Middle frontal gyrus (tissue), 1 donor: Measurements from ENCODE around the gene CALY.
"Not testable (repeated sequence)": the region's sequence is repeated elsewhere in the genome, so short reads cannot be mapped to it uniquely, and the experiment has no call there.

Experiments
- DNase-seq: peaks from one replicate; pipeline ENCODE4 v3.0.0-alpha.2; 2015; ENCODE audit warnings: low spot score; ENCODE audit errors: extremely low spot score

CALY gene

DNA sequence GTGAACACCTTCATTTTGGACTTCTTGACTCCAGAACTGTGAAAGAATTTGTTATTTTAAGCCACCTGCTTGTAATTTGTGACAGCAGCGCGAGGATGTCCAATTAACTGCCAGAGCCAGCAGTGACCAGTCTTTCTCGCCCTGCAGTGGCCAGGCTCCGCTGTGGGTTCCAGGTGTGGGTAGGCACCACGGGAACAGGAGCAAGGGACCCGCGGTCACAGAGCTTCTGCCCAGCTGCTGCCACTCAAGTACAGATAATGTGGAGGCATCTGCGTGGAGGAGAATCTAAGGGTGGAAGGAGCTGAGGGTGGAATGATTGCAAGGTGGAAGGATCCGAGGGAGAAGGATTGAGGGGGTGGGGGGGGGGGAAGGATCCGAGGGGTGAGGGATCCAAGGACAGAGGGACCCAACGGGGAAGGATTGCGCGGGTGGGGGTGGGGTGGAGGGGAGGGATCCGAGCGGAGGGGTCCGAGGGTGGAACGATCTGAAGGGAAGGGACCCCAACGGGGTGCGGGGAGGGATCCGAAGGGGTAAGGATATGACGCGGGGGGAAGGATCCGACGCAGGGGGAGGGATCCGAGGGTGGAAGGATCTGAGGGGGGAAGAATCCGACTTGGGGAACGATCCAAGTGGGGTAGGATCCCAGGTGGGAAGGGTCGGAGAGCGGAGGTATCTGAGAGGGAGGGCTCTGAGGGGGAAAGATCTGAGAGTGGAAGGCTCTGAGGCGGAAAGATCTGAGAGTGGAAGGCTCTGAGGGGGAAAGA, 3.6 kb downstream of the CALY start:
- no peak for DNase-seq

GRCh38 chr10:133329491-133330202, 7.0 kb downstream of the CALY start:
- peak; percentile 85 for DNase-seq

- DNase-seq = no peak
These were observed 8.0 kb downstream of the CALY start for GRCh38 chr10:133328358-133329343.

GRCh38 chr10:133327651-133328357, 8.9 kb downstream of the CALY start:
- no peak for DNase-seq

- DNase-seq = no peak
These were observed 9.7 kb downstream of the CALY start for GRCh38 chr10:133326745-133327650.

GRCh38 chr10:133326223-133326551, 10.5 kb downstream of the CALY start:
- no peak for DNase-seq

- no peak for DNase-seq
These were observed 11.1 kb downstream of the CALY start for GRCh38 chr10:133325440-133326222.

GRCh38 chr10:133324857-133325260, 11.8 kb downstream of the CALY start:
- no peak for DNase-seq

DNA sequence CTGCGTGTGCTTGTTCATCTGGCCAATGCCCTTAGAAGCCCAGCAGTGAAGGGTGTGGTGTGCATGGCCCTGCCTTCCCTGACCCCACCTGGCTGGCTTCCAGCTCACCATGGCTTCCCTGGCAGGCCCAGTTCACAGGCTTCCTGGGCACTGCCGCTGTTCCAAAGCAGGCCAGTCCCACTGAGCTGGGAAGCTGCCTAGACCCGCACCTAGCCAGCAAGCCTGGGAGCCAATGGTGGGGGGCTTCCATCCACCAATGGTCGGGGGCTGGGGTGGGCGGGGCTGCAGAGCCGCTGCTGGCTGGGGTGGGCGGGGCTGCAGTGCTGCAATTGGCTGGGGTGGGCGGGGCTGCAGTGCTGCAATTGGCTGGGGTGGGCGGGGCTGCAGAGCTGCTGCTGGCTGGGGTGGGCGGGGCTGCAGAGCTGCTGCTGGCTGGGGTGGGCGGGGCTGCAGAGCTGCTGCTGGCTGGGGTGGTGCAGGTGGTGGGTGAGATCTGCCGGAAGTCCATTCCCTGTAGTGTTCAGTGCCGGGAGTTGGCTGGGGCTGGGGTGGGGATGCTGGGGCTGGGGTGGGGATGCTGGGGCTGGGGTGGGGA, 12.4 kb downstream of the CALY start:
- no peak for DNase-seq

DNA sequence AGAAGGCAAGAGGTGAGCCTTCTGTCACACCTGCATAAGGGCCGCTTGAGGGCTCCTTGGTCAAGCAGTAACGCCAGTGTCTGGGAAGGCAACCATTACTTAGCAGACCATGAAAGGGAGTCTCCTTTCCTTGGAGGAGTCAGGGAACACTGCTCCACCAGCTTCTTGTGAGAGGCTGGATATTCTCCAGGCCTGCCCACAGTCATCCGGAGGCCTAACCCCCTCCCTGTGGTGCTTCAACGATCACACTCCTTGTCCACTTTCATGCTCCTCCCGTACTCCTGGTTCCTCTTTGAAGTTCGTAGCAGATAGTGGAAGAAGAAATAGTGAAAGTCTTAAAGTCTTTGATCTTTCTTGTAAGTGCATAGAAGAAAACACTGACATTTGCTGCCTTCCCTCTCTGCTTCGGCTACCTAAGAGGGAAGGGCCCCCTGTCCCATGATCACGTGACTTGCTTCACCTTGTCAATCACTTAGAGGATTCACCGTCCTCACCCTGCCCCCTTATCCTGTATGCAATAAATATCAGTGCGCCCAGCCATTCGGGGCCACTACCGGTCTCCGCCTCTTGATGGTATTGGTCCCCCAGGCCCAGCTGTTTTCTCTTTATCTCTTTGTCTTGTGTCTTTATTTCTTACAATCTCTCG, 14.5 kb downstream of the CALY start:
- not testable (repeated sequence) for DNase-seq

DNA sequence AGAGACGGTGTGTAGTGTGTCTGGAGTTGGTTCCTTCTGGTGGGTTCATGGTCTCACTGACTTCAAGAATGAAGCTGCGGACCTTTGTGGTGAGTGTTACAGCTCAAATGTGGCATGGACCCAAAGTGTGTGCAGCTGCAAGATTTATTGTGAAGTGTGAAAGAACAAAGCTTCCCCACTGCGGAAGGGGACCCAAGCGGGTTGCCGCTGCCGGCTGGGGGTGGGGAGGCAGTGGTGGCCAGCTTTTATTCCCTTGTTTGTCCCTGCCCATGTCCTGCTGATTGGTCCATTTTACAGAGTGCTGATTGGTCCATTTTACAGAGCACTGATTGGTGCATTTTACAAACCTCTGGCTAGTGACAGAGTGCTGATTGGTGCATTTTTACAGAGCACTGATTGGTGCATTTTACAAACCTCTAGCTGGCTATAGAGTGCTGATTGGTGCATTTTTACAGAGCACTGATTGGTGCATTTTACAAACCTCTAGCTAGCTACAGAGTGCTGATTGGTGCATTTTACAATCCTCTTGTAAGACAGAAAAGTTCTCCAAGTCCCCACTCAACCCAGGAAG, 15.8 kb downstream of the CALY start:
- not testable (repeated sequence) for DNase-seq

DNA sequence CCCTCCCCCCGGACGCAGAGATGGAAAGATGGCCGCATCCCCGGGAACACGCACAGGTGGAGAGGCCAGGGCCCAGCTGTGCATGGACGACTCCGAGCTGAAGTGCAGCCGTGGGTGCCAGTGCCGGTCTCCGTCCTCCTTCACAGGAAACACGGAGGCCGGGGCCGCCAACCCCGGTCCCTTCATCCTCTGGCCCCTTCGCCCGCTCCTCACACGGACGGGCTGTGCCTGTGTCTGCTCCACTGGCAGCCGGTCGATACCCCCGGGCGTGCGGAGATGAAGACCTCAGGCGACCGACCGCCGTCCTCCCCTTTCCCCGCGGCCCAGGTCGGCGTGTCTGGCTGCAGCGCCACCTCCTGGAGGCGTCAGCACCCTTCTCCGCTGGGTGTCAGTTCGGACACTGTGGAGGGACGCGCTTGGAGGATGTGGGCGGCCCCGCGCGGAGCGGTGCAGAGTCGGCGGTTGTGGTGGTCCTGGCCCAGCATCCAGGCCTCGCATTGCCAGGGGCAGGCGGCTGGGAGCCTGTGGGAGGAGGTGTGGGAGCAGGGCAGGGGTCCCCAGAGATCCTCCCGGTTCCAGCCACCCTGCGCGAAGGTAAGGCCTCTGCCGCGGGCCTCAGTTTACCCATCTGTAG, 18.1 kb downstream of the CALY start:
- DNase-seq = no peak

DNA sequence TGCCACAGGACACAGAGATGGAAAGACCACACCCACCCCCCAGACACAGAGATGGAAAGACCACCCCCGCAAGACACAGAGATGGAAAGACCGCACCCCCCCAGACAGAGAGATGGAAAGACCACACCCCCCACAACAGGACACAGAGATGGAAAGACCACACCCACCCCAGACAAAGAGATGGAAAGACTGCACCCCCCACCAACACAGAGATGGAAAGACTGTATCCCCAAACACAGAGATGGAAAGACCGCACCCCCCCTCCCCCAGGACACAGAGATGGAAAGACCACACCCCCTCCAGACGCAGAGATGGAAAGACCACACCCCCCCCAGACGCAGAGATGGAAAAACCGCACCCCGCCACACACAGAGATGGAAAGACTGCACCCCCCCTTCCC, 20.0 kb downstream of the CALY start:
- no peak for DNase-seq

- DNase-seq = no peak
These were observed 20.4 kb downstream of the CALY start for GRCh38 chr10:133316266-133316665.

DNA sequence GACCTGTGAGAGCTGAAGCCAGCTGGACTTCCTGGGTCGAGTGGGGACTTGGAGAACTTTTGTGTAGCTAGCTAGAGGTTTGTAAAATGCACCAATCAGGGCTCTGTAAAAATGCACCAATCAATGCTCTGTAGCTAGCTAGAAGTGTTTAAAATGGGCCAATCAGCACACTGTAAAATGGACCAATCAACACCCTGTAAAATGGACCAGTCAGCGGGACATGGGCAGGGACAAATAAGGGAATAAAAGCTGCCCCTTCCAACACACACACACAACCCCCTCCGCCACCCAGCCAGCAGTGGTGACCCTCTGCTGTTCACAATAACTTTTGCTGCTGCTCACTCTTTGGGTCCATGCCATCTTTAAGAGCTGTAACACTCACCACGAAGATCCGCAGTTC, 20.8 kb downstream of the CALY start:
- DNase-seq = no peak

DNA sequence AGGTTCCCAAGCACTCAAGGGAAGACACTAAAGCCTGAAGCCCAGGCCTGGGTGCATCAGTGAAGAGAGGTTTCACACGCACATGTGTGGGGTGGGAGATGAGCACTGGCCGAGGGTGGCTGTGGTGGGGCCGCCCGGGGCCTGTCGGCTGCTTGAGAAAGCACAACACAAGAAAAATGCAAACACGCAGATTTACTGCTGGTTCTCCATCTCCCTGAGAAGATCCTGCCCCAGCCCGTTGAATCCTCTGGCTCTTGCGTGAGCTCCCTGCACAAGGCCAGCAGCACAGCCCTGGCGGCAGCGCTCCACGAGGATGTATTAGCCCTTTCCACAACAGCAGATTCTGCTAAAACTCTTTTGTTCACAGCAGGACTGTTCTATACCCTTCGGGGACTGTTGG, 21.8 kb downstream of the CALY start:
- no peak for DNase-seq

DNA sequence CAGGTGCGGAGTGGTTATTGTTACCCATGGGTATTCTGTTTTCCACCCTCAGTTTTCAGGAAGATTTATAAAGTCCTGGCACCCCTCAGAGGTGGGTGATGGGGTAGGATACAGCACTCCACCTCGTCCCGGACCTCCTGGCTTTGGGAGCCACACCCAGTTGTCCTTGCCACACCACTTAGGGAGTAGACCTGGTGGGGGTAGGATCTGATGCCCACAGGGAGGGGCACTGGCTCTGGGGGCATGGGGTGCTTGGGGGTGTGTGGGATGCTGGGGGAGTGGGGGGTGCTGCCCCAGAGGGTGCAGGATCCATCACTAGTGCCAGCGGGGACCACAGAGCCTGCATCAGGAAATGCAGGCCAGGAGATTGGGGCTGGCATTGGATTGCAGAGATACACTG, 23.5 kb downstream of the CALY start:
- DNase-seq = no peak

- DNase-seq = no peak
These were observed 23.9 kb downstream of the CALY start for GRCh38 chr10:133312769-133313145.
